Stimulated activated naive CD4-positive, alpha-beta T cell treated with Interleukin-2 at 50 U/mL for 16 hours (primary cell): Measurements from ENCODE around the gene GRIN1.
"Not testable (repeated sequence)": the region's sequence is repeated elsewhere in the genome, so short reads cannot be mapped to it uniquely, and the experiment has no call there.

Experiments
- DNase-seq: peaks from one replicate; lab custom pipeline; 2025; lab: John Stamatoyannopoulos, UW

Gene GRIN1

DNA sequence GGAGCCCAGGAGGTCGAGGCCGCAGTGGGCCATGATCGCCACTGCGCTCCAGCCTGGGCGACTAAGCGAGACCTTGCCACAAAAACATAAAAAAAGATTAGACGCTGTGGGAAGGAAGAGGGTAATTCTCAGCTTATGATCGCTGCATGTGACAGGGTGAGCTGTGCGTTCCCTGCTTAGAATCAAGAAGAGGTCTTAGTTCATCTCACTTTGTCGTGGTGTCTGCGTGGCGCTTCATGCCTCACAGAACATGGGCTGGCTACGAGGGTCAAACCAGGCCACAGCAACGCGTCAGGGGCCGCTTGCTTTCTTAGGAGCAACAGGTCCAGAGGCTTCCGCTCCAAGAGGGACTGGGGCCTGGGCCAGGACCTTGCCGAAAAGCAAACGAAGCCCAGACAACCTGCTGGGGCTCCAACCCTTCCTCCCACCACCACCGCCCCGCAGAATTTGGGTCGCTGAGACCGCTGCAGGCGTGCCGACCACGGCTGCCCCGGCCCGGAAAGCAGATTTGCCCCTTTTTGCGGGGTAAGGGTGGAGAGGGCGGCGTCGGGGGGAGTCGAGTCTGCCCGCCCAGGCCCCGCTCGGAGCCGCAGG, 10.0 kb upstream of the GRIN1 start:
- DNase-seq = no peak

DNA sequence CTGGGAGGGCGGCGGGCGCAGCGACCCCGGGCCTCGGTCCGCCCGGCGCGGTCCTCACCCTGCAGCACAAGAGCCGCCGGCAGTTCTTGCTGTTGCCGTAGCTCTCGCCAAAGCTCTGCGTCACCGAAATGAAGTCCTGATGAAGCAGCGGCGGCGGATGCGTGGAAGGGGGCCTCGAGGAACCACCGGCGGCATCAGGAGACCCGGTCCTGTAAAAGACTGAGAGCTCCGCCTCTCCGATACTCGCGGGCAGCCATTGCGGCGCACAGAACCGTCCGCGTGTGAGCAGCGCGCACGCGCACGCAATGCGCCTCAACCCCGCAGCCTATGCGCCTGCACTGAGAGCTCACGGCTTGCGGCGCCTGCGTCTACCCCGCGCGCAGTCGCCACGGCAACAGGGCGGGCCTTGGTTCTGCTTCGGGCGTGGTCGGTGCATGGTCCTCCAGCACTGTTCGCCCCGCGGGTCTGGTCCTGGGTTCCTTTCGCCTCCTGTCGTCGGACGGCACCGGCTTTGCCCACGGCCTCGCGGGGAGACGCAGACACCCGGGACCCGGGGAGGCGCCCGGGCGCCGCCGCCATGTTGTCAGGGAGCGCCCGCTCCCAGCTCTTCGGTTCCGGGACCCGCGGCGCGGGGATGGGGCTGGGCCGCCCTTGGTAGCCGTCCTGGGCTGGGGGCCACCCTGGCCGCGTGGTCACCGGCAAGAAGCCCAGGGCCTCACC, 9.3 kb upstream of the GRIN1 start:
- peak; percentile 90 for DNase-seq

DNA sequence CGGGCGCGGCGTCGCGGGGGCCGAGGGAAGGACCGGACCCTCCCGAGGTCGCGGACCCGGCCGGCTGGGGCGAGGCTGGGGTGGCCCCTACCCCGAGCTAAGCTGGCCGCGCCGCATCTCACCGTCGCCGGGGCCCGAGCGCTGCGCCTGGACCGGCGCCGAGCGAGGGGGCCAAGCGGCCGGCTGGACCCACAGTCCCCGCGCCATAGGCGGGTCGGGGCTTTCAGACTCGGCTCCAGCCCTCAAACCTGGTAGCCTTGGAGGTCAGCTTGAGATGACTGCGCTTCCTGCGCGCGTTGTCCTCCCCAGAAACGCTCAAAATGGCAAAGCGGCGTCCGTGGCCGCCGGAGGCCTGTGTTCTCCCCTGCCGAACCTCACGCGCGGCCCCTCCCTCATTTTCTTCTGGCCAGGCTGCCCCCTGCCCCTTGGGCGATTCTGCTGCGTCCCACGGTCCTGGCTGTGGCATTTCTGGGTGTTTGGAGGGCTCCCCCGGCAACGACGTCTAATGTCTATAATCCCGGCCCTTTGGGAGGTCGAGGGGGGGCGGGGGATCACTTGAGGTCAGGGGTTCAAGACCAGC, 8.7 kb upstream of the GRIN1 start:
- no peak for DNase-seq

DNA sequence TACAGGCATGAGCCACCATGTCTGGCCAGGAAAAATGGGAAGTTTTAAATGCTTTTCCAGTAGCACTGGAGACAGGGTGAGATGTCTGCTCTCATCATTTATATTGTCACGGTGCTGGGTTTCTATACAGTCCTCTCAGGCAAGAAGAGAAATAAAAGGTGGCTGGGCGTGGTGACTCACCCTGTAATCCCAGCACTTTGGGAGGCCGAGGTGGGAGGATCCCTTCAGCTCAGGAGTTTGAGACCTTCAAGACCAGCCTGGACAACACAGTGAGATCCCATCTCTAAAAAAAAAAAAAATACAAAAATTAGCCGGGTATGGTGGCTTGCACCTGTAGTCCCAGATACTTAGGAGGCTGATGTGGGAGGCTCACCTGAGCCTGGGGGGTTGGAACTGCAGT, 4.8 kb upstream of the GRIN1 start:
- no peak for DNase-seq

DNA sequence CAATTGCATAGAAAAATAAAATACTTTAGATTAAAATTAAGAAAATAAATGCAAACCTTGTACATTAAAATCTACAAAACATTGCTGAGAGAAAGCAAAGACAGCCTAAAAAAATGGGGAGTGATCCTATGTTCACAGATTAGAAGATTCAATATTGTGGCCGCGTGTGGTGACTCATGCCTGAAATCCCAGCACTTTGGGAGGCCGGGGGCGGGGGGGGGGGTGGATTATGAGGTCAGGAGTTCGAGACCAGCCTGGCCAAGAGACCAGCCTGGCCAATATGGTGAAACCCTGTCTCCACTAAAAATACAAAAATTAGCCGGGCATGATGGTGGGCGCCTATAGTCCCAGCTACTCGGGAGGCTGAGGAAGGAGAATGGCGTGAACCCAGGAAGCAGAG, 3.8 kb upstream of the GRIN1 start:
- not testable (repeated sequence) for DNase-seq

DNA sequence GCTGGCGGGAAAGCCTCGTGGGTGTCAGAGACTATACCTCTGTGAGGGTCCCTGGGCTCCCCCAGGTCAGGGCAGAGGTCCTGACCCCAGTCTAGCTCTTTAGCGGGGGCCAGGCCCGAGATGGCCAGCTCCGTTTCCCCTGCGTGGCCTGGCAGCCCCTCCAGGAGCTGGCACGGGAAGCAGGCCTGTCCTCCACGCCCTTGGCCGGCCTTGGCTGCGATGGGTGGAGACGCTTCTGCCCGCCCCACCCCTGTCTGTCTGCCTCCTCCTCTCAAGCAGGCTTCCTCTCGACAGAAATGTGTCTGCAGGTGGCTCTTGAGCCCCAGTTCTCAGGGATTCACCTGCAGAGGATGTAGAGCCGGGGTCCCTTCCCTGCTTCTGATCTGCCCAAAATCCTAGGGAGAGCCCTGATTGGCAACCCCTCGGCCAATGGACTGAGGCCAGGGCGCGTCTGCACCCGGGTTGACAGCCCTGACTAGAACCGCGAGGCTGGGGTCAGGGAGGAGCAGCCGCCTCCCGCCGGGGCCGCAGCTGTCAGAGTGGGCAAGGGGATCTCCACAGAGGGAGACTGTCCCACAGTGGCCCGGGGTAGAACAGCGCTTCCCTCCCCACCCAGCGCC, 2.6 kb upstream of the GRIN1 start:
- DNase-seq = no peak

DNA sequence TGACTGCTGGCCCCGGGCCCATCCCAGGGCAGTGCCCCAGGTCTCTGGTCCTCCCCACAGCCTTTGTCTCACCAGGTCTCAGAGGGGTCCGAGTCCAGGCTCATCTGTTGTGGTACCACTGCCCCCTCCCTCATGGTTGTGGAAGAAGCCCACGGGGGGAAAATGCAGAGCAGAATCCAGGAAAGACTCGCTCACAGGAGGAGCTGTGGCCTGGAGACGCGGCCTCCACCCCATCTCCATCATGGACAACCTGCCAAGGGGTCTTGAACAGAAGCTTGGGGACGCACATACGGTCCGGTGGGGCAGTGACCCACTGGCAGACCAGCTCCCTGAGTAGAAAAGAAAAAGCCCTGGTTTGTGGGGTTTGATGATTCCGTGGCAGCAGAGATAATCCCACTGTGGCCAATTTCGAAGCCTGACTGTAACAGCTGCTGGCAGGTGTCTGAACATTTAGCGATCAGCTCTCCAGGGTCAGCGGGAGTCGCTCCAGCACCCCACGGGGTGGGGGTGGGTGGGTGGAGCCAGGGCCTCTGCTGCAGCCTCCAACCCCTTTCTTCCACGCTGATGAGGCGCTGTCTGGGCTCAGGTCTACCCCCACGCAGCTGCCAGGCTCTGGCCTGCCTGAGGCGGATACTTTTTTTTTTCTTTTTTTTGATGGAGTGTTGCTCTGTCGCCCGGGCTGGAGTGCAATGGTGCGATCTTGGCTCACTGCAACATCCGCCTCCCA, 1.9 kb upstream of the GRIN1 start:
- DNase-seq = no peak

DNA sequence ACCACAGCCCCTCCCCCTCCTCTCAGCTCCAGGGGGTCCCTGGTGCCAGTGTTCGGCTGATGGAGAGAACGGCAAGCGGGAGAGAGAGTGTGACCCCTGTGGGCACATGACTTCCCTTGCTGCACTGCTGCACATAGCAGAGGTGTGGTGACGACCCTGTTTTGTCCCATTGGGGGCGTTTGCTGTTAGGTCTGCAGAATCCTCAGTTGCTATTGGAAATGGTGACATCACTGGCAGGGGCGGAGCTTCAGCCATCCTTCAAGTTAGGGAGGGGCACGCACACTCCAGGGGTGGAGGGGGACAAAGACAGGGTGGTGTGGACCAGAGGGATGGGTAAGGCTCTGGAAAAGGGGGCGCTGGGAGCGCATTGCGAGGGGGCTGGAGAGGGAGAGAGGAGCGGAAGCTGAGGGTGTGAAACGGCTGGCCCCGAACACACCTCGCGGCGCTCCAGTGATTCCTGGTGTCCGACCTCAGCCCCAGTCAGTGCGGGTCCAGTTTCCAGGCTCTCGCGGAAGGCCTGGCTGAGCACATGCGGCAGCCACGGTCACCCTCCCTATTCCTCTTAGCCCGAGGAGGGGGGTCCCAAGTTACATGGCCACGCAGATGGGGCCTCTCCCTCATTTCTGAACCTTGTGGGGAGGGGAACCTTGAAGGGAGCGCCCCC, 764 bp upstream of the GRIN1 start:
- DNase-seq = no peak

DNA sequence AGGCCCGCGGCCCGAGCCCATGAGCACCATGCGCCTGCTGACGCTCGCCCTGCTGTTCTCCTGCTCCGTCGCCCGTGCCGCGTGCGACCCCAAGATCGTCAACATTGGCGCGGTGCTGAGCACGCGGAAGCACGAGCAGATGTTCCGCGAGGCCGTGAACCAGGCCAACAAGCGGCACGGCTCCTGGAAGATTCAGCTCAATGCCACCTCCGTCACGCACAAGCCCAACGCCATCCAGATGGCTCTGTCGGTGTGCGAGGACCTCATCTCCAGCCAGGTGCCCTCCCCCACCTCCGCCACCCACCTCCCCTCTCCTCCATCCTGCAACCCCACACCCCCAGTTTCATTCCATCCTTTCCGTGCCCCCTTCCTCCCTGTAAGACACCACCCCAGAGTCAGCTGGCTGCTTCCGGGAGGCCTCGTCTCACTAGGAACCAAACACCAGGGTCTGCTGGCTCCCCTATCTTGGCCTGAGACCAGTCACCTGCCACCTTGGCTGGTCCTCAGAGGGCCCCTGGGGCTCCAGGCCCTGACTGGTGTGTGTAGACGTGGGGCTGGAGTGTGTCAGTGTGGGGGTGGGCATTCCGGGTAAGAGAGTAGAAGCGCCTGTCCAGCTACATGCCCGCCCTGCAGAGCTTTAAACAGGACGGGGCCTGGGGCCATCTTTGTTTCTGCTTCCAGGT, 655 bp downstream of the GRIN1 start:
- no peak for DNase-seq

DNA sequence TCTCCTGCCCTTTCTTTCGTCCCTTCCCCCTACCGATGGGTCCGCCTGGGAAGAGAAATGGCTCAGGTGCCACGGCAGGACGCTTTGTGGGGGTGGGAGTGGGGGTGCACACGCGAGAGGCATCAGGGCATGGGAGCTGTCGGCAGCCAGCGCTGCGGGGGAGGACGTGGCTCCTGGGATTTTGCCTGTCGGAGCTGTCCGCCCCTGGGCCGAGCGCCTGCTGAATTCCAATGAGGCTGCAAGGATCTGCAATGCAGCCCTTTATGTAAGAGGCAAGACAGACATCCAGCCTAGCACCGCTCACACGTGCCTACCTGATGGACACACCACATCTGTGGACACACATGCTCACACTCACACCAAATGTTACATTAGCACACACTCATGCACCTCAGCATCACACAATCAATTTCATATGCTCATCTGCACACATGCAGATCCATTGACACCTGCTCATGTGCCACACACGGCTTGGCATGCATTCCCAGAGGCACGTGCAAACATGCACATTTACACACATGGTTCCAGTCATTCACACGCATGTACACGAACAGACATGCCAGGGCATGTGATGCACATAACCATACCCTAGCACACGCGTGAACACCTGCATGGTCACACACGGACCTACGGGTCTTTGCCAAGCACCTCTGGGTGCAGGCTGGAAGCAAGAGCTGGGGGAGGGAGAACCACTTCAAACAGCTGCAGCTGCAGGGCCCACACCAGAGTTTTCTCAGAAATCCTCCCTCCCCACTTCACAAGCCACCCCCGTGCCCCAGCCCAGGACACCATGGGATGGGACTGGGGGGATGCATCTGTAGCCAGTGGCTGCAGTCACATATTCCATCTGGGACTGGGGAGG, 1.4 kb downstream of the GRIN1 start:
- no peak for DNase-seq

DNA sequence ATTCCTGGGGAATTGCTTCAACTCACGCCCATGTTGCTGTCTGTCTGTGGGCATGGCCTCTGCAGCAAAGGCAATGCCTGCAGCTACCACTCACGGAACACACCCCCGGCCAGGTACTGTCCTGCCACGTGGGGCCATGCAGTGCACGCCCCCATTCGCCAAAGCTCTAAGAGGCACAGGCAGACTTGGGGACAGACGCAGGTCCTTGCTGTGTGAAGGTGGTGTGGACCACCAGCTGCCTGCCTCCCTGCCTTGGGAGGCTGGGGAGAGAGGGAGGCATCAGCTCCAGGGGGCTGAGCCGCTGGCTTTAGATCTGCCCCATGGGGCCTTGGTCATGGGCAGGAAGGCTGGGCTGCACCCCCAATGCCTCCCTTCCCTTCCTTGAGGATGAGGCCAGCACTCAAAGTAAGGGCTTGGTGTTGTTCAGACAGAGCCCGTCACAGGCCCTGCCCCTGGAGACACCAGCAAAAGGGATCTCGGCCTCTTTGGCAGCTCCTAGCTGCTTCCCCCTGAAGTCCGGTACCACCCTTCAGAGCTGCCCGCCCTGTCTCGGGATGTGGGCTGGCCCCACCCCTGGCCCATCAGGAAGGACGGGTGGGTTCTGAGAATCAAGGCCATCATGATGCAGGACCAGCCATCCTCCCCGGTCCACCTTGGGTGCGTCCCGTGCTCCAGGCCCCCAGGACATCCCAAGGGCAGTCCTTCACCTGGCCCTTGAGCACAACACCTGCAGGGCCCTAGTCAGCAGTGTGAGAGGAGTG, 2.3 kb downstream of the GRIN1 start:
- DNase-seq = no peak

DNA sequence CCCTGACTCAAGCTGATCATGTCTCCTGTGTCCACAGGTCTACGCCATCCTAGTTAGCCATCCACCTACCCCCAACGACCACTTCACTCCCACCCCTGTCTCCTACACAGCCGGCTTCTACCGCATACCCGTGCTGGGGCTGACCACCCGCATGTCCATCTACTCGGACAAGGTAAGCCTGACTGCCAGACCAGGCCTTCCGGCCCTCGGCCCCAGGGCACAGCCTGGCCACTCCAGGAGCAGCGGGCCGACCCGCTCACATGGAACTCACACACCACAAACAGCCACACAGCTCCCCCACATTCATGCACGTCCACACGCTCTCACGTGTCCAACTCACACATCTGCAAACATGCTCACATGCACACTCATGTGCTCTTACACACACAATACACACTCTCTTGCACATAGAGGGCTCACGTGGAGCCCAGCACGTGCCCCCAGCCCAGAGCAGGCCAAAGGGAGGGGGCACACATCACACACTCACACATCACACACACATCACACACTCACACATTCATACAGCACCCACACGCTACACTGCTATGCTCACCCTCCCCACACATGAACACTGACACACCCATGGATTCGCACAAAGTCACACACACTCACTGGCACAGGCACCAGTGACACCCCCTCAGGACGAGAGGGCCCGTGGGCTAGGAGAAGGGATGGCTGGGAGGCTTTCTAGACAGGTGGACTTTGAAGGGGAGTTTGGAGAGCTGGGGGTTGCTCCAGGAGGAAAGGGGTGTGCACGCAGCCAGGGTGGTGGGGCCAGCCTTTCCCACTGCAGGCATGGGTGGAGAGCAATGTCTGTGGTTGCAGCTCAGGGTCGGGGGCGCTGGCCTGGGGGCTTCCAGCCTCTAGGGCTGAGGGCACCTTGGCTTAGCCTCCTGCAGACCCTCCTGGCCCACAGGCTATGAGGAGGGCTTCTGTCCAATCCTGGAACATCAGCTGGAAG, 3.3 kb downstream of the GRIN1 start:
- no peak for DNase-seq

DNA sequence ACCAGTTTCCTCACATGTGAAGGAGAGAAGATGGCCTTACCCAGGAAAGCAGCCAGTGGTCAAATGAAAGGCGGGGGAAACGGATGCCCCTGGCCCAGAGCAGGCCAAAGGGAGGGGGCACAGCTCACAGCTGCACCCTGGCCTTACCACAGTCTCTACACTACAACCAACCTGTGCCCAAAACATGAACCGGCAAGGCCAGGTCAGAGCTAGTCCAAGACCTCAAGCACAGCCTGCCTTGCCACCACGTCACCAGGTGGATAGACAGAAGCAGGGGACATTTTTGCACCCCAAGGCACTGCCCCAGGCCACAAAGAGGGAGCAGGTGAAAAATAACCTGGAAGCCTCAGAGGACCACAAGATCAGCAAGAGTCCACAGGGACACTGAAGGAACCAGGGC, 4.5 kb downstream of the GRIN1 start:
- no peak for DNase-seq

DNA sequence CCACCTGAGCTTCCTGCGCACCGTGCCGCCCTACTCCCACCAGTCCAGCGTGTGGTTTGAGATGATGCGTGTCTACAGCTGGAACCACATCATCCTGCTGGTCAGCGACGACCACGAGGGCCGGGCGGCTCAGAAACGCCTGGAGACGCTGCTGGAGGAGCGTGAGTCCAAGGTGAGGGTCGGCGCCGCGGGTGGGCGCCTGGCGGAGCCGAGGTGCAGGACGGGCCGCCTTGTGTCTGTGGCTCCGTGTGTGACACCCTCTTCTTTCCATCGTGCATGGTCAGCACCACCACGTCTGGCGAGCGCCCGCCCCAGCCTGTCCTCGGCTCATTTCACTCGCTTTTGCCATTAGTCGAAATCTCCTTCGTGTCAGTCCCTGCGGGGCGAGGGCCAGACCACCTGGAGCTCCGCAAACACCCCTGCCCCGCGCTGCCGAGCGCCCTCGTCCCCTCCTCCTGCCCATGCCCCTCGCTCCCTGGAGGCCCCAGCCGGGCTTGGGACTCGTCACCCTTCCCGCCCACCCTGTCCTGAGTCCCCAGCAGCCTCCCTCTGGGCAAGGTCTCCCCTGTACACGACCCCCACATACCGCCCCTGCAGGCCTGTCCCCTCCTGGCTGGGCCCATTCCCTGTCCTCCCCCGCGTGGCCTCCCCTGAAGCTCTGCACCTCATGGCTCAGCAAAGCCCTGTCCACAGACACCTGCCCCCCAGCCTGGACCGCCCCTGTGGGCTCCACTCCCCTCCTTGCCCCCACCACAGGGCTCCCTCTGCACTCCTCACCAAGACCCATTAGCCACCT, 7.0 kb downstream of the GRIN1 start:
- DNase-seq = no peak

DNA sequence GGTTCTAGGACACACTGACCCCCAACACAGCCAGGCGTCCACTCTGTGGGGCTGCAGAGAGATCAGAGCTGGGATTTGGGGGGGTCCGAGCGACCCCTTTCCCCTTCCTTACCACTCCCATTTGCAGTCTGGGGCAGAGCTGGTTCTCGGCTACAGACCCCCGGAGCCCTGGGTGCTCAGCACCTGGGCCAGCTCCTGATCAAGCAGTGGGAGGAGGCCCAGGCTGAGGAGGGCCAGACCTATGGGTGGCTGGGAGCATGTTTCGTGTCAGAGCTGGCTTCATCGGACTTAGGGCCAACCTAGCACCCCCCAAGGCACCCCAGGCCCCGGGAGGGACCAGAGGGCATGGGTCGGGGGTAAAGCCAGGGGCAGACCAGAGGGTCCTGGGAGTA, 7.6 kb downstream of the GRIN1 start:
- DNase-seq = no peak

DNA sequence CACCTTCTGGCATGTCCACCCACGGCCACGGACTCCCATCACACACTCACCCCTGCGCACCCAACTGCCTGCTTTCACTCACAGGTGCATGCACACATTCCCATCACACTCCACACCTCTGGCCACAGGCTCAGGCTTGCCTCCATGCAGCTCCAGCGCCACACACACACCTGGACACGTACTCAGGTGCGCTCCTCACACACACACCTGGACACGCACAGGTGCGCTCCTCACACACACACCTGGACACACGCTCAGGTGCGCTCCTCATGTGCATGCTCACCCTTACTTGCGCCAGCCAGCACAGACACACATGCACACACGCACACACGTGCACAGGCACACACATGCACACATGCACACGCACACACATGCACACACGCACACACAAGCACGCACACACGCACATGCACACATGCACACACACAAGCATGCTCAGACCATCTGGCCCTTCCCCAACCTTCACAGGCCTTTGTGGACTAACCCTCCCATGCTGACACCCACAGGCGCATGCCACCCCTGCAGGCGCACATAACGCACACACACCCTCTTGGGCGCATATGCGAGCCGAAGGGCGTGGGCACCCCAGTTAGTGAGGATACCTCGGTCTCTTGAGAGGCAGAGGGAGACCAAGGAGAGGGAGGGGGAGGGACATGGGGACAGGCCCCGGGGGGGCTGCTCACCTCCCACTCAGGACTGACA, 8.3 kb downstream of the GRIN1 start:
- no peak for DNase-seq

DNA sequence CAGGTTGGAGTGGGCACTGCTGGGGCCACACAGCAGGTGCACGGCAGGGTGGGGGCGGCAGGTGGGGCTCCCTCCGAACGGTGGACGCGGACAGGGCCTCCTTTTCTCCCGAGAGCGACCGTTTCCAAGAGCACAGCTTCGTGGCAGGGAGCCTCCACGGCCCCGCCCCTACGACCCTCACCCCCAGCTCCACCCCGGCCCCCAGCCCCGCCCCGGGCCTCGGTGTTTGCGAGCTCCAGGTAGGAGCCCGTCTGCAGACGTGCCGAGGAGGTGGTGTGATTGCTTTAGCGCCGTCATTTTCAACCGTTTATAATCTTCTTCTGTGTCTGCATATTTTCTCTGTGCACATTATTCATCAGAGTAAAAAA, 8.8 kb downstream of the GRIN1 start:
- DNase-seq = no peak
